Measurements from ENCODE around the gene TTYH2.

GRCh38 chr17:74241431-74241830 is 28.1 kb downstream of the TTYH2 start:
- TF ChIP-seq CTCF (IDR thresholded peaks at IDR 0.05) (no peak), IRF2 (CRISPR knock-in tag; IDR thresholded peaks at IDR 0.05; ENCODE audit: borderline replicate concordance, low read depth) (no peak), PRDM15 (CRISPR knock-in tag; IDR thresholded peaks at IDR 0.05) (no peak)

Data from WTC11 (cell line).